ENCODE measurements around the gene ZNF497. TPM values are rescaled to one million over a fixed set of nuclear protein-coding genes. Genes with fewer than 3 reads are reported as not detected.

ZNF497 gene
- total and polyA plus RNA-seq, 9 of the 15 experiments (the other 6 are each of a cell fraction or from before 2014, with no cell fraction given) = 0.06 to 0.98 (median 0.44) TPM; not detected in 1

DNA sequence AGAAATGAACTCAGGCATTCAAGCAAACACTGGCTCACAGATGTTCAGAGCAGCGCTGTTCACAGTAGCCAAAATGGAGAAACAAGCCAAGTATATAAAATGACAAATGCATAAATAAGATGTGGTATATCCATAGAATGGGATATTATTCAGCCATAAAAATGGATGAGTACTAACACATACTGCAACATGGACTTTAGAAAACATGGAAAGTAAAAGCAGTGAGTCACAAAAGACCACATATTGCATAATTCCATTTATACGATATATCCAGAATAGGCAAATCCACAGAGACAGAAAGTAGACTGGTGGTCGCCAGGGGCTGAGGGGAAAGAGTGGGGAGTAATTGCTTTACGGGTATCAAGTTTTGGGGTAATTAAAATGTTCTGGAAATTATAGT, 11.6 kb upstream of the ZNF497 start:
- ChIA-PET CTCF (ENCODE audit: low intra/inter-chr PET ratio) (no interaction called here), POLR2A (interaction anchor here (0.6 to 1.1 kb wide), 2 partner anchors 11 to 35 kb away, joined by 4 to 5 read pairs; partner anchors contain the start of gene ZNF497)
- Histone ChIP-seq H2AFZ (ENCODE audit: low read depth, low read length) (no peak overlapping the region), H3K36me3 (ENCODE audit: control insufficient read depth, insufficient read depth, low read length) (no peaks in the 10 kb centered on the region), H3K4me2 (ENCODE audit: insufficient read depth, low read length) (no peak overlapping the region), H3K9ac (ENCODE audit: insufficient read depth in 1 of 2, low read depth in 2 of 2, low read length in 2 of 2) (no peak overlapping the region), H3K4me3 (no peak overlapping the region), H3K27me3 (ENCODE audit: control insufficient read depth in 2 of 2, insufficient read depth in 2 of 2, low read length in 2 of 2) (no peaks in the 10 kb centered on the region), H3K4me1 (replicated peaks in 1 of 2; ENCODE audit: control insufficient read depth in 2 of 2, insufficient read depth in 2 of 2, low read length in 2 of 2) (peaks cover 3 to 11% of the 10 kb centered on the region in 2 experiments; a peak in 3 of 5 replicates), H3K79me2 (ENCODE audit: control insufficient read depth, insufficient read depth, low read length) (no peaks in the 10 kb centered on the region), H4K20me1 (replicated peaks; ENCODE audit: control insufficient read depth, insufficient read depth, low read length) (no peaks in the 10 kb centered on the region), H3K27ac (ENCODE audit: extremely low read depth, low read depth, low read length) (no peak overlapping the region), H3K9me3 (replicated peaks; ENCODE audit: control insufficient read depth, insufficient read depth, low read depth, low read length) (no peaks in the 10 kb centered on the region), H3K9me1 (ENCODE audit: control insufficient read depth, insufficient read depth, low read length) (no peaks in the 10 kb centered on the region)
- BruUV-seq (replicated peaks) = no TSS peak
- no peak for FAIRE-seq
- TF ChIP-seq, protein P1, sequence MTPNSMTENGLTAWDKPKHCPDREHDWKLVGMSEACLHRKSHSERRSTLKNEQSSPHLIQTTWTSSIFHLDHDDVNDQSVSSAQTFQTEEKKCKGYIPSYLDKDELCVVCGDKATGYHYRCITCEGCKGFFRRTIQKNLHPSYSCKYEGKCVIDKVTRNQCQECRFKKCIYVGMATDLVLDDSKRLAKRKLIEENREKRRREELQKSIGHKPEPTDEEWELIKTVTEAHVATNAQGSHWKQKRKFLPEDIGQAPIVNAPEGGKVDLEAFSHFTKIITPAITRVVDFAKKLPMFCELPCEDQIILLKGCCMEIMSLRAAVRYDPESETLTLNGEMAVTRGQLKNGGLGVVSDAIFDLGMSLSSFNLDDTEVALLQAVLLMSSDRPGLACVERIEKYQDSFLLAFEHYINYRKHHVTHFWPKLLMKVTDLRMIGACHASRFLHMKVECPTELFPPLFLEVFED (CRISPR knock-in tag; conservative IDR thresholded peaks at IDR 0.05) = no peak
- TF ChIP-seq, protein P2, sequence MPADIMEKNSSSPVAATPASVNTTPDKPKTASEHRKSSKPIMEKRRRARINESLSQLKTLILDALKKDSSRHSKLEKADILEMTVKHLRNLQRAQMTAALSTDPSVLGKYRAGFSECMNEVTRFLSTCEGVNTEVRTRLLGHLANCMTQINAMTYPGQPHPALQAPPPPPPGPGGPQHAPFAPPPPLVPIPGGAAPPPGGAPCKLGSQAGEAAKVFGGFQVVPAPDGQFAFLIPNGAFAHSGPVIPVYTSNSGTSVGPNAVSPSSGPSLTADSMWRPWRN (IDR thresholded peaks at IDR 0.05; ENCODE audit: low read depth) = no peak
- peak; percentile 50; the same call in 1 of the 2 replicates for TF ChIP-seq CEBPB (tag; IDR thresholded peaks at IDR 0.05)
- TF ChIP-seq, protein P3, sequence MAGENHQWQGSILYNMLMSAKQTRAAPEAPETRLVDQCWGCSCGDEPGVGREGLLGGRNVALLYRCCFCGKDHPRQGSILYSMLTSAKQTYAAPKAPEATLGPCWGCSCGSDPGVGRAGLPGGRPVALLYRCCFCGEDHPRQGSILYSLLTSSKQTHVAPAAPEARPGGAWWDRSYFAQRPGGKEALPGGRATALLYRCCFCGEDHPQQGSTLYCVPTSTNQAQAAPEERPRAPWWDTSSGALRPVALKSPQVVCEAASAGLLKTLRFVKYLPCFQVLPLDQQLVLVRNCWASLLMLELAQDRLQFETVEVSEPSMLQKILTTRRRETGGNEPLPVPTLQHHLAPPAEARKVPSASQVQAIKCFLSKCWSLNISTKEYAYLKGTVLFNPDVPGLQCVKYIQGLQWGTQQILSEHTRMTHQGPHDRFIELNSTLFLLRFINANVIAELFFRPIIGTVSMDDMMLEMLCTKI (IDR thresholded peaks at IDR 0.05; ENCODE audit: partially characterized antibody) = no peak
- intact Hi-C loops (cut with micrococcal nuclease) = no loop called here
- in situ Hi-C loops (cut with MboI) = no loop called here
- no peak for ATAC-seq
- DNase-seq (ENCODE audit: extremely low read depth in 1 of 4, low spot score in 3 of 4) = no peak
- 53% methylated on average over 4 of the region's 4 CpGs for WGBS (ENCODE audit: insufficient coverage, low coverage, missing lambda C conversion rate)

All from K562 (cell line).